Liver (tissue), 9 donors: ENCODE results near the gene CHRNA4. TPM values are rescaled to one million over a fixed set of nuclear protein-coding genes. Genes with fewer than 3 reads are reported as not detected.

Experiments used
- DNase-seq: peaks from one replicate; pipeline ENCODE4 v3.0.0-alpha.2; 2017; ENCODE audit warnings: low spot score
- H3K27ac ChIP-seq, 2 donors: one replicate each; pipeline ENCODE4 v1.7.0; 2013; ENCODE audit warnings: inconsistent platforms in 2 of 2, low read length in 2 of 2, control low read depth in 1 of 2, low read depth in 1 of 2, mild to moderate bottlenecking in 1 of 2
- H3K27me3 ChIP-seq, 4 donors: one replicate each; pipeline versions ENCODE4 v1.6.1 to v1.7.0; 2013; ENCODE audit warnings: low read length in 3 of 4, inconsistent platforms in 1 of 4, mild to moderate bottlenecking in 1 of 4, moderate library complexity in 1 of 4; ENCODE audit not compliant: control insufficient read depth in 4 of 4, insufficient read depth in 4 of 4
- H3K36me3 ChIP-seq, 4 donors: one replicate each; pipeline versions ENCODE4 v1.6.1 to v1.7.0; 2013; ENCODE audit warnings: low read length in 3 of 4, mild to moderate bottlenecking in 3 of 4, low read depth in 1 of 4, moderate library complexity in 1 of 4; ENCODE audit not compliant: control insufficient read depth in 4 of 4, insufficient read depth in 3 of 4
- H3K4me1 ChIP-seq, 4 donors: one replicate each; pipeline versions ENCODE4 v1.6.1 to v1.7.0; 2013; ENCODE audit warnings: low read length in 3 of 4, mild to moderate bottlenecking in 3 of 4, moderate library complexity in 1 of 4; ENCODE audit not compliant: control insufficient read depth in 4 of 4, insufficient read depth in 4 of 4
- H3K4me3 ChIP-seq, 3 donors: one replicate each; pipeline versions ENCODE4 v1.6.1 to v1.7.0; 2013; ENCODE audit warnings: low read length in 3 of 3, control low read depth in 1 of 3, low read depth in 1 of 3, mild to moderate bottlenecking in 1 of 3
- H3K9ac ChIP-seq, 2 donors: one replicate each; pipeline ENCODE4 v1.7.0; 2013; ENCODE audit warnings: low read length in 2 of 2, mild to moderate bottlenecking in 2 of 2, moderate library complexity in 2 of 2, control low read depth in 1 of 2, low read depth in 1 of 2
- H3K9me3 ChIP-seq, 4 donors: one replicate each; pipeline versions ENCODE4 v1.6.1 to v1.7.0; 2013; ENCODE audit warnings: low read length in 3 of 4; ENCODE audit not compliant: control insufficient read depth in 4 of 4
- ATF3 ChIP-seq: IDR thresholded peaks from 2 replicates; pipeline ENCODE4 v1.6.1; 2016; ENCODE audit warnings: antibody characterized with exemption
- EGR1 ChIP-seq, 2 donors: IDR thresholded peaks; 2 replicates each; pipeline ENCODE4 v1.6.1; 2016 to 2018; ENCODE audit warnings: antibody characterized with exemption in 2 of 2, low read depth in 2 of 2
- FOXA1 ChIP-seq: IDR thresholded peaks from 2 replicates; pipeline ENCODE4 v1.6.1; 2016; ENCODE audit warnings: antibody characterized with exemption
- FOXA2 ChIP-seq: IDR thresholded peaks from 2 replicates; pipeline ENCODE4 v1.6.1; 2016; ENCODE audit warnings: antibody characterized with exemption
- GABPA ChIP-seq, 2 donors: IDR thresholded peaks in 1 of 2; conservative IDR thresholded peaks in 1 of 2; 2 replicates each; pipeline ENCODE4 v1.6.1; 2016; ENCODE audit warnings: antibody characterized with exemption in 2 of 2, mild to moderate bottlenecking in 1 of 2, moderate library complexity in 1 of 2
- HNF4A ChIP-seq, 2 donors: conservative IDR thresholded peaks; 2 replicates each; pipeline ENCODE4 v1.6.1; 2016; ENCODE audit warnings: antibody characterized with exemption in 2 of 2, mild to moderate bottlenecking in 2 of 2
- HNF4G ChIP-seq: IDR thresholded peaks from 2 replicates; pipeline ENCODE4 v1.6.1; 2016; ENCODE audit warnings: antibody characterized with exemption
- MAX ChIP-seq: IDR thresholded peaks from 2 replicates; pipeline ENCODE4 v1.6.1; 2016; ENCODE audit warnings: antibody characterized with exemption
- NR2F2 ChIP-seq: IDR thresholded peaks from 2 replicates; pipeline ENCODE4 v1.6.1; 2016; ENCODE audit warnings: antibody characterized with exemption
- RAD21 ChIP-seq, 2 donors: IDR thresholded peaks; 2 replicates each; pipeline ENCODE4 v1.6.1; 2016; ENCODE audit warnings: antibody characterized with exemption in 2 of 2, mild to moderate bottlenecking in 2 of 2
- RXRA ChIP-seq, 2 donors: IDR thresholded peaks; 2 replicates each; pipeline ENCODE4 v1.6.1; 2017 to 2018; ENCODE audit warnings: antibody characterized with exemption in 2 of 2, mild to moderate bottlenecking in 1 of 2
- SP1 ChIP-seq: IDR thresholded peaks from 2 replicates; pipeline ENCODE4 v1.6.1; 2018; ENCODE audit warnings: antibody characterized with exemption, mild to moderate bottlenecking
- TAF1 ChIP-seq: conservative IDR thresholded peaks from 2 replicates; pipeline ENCODE4 v1.6.1; 2016; ENCODE audit warnings: antibody characterized with exemption, mild to moderate bottlenecking
- YY1 ChIP-seq: IDR thresholded peaks from 2 replicates; pipeline ENCODE4 v1.6.1; 2016; ENCODE audit warnings: antibody characterized with exemption, mild to moderate bottlenecking
- WGBS: extraction: QIAGEN DNeasy Blood & Tissue Kit; methylation state at CpG from one replicate; pipeline ENCODE4 v1.1.7; 2013; 5-methylcytosine and 5-hydroxymethylcytosine counted together
- polyA plus RNA-seq, 2 donors: library from polyadenylated mRNA; stranded (reverse) in 1 of 2; unstranded in 1 of 2; fragments of 200-250 nt in 1 of 2; fragments of >200 nt in 1 of 2; fragmentation: Nextera tagmentation in 1 of 2; extraction: Ambion mirVana in 1 of 2; gene quantifications; one replicate each; pipeline versions ENCODE4 v1.2.1 to v1.2.3, GENCODE V29; 2013 to 2015
- total RNA-seq, 2 donors: library from RNA; depleted of rRNA; stranded (reverse); fragments of >200 nt; gene quantifications; one replicate each; pipeline ENCODE4 v1.2.3, GENCODE V29; 2014
- TF ChIP-seq, protein P1 (sequence below): IDR thresholded peaks from 2 replicates; pipeline ENCODE4 v1.6.1; 2016; ENCODE audit warnings: antibody characterized with exemption, mild to moderate bottlenecking
- TF ChIP-seq, protein P2 (sequence below): IDR thresholded peaks from 2 replicates; pipeline ENCODE4 v1.6.1; 2016; ENCODE audit warnings: antibody characterized with exemption
- TF ChIP-seq, protein P3 (sequence below): fragments of 150-350 bp; IDR thresholded peaks from 2 replicates; pipeline ENCODE4 v1.5.1; 2017; ENCODE audit warnings: improper control_type of control experiment, low read depth, low read length; ENCODE audit not compliant: missing input control
- donor health status: healthy.
- donor health status: healthy.
- donor health status: healthy.
- donor health status: healthy.
- donor health status: healthy.

The CHRNA4 gene
- total and polyA plus RNA-seq, 4 donors = 3.2 to 23.3 (median 6.4) TPM; not detected in 1

- no peak for DNase-seq
- Histone ChIP-seq H3K27ac (no peak overlapping the region), H3K4me1 (peaks cover 4 to 5% (median 5%) of the 10 kb centered on the region in 4 donors), H3K9ac (no peak overlapping the region), H3K9me3 (no peaks in the 10 kb centered on the region), H3K36me3 (no peaks in the 10 kb centered on the region), H3K4me3 (no peak overlapping the region), H3K27me3 (peaks cover 0 to 14% (median 4%) of the 10 kb centered on the region in 4 donors)
- TF ChIP-seq, protein P1, sequence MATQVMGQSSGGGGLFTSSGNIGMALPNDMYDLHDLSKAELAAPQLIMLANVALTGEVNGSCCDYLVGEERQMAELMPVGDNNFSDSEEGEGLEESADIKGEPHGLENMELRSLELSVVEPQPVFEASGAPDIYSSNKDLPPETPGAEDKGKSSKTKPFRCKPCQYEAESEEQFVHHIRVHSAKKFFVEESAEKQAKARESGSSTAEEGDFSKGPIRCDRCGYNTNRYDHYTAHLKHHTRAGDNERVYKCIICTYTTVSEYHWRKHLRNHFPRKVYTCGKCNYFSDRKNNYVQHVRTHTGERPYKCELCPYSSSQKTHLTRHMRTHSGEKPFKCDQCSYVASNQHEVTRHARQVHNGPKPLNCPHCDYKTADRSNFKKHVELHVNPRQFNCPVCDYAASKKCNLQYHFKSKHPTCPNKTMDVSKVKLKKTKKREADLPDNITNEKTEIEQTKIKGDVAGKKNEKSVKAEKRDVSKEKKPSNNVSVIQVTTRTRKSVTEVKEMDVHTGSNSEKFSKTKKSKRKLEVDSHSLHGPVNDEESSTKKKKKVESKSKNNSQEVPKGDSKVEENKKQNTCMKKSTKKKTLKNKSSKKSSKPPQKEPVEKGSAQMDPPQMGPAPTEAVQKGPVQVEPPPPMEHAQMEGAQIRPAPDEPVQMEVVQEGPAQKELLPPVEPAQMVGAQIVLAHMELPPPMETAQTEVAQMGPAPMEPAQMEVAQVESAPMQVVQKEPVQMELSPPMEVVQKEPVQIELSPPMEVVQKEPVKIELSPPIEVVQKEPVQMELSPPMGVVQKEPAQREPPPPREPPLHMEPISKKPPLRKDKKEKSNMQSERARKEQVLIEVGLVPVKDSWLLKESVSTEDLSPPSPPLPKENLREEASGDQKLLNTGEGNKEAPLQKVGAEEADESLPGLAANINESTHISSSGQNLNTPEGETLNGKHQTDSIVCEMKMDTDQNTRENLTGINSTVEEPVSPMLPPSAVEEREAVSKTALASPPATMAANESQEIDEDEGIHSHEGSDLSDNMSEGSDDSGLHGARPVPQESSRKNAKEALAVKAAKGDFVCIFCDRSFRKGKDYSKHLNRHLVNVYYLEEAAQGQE = no peak
- TF ChIP-seq TAF1 (no peak), HNF4G (no peak)
- WGBS = 46% methylated on average over 19 of the region's 19 CpGs
These were observed 66.1 kb downstream of the CHRNA4 start for GRCh38 chr20:63295018-63295417.

DNA sequence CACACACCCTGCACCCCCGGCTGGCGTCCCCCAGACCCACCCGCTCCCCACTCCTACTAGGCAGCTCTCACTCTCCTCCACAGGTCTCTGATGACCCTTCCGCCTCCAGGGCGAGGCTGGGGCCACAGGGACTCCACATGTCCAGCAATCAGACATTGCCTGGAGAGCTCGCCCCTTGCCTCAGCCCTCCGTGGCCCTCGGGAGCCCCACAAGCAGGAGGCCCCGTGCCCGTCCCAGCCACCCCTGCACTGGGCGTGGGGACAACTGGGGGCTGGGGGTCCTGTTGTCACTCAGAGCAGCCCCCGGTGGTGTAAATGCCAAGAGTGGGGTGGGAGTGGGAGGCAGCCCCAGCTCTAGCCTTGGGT is 66.6 kb downstream of the CHRNA4 start:
- Histone ChIP-seq H3K4me3 (no peak overlapping the region), H3K9ac (no peak overlapping the region), H3K9me3 (no peaks in the 10 kb centered on the region), H3K4me1 (peaks cover 4 to 5% (median 5%) of the 10 kb centered on the region in 4 donors), H3K27ac (no peak overlapping the region), H3K27me3 (peaks cover 0 to 14% (median 4%) of the 10 kb centered on the region in 4 donors), H3K36me3 (no peaks in the 10 kb centered on the region)
- DNase-seq = no peak
- WGBS = 84% methylated on average over 12 of the region's 12 CpGs
- TF ChIP-seq, protein P1 = no peak
- TF ChIP-seq, protein P2, sequence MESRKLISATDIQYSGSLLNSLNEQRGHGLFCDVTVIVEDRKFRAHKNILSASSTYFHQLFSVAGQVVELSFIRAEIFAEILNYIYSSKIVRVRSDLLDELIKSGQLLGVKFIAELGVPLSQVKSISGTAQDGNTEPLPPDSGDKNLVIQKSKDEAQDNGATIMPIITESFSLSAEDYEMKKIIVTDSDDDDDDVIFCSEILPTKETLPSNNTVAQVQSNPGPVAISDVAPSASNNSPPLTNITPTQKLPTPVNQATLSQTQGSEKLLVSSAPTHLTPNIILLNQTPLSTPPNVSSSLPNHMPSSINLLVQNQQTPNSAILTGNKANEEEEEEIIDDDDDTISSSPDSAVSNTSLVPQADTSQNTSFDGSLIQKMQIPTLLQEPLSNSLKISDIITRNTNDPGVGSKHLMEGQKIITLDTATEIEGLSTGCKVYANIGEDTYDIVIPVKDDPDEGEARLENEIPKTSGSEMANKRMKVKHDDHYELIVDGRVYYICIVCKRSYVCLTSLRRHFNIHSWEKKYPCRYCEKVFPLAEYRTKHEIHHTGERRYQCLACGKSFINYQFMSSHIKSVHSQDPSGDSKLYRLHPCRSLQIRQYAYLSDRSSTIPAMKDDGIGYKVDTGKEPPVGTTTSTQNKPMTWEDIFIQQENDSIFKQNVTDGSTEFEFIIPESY = no peak
- TF ChIP-seq RXRA (IDR thresholded peaks at IDR 0.05) (no peak), FOXA1 (no peak), YY1 (no peak), GABPA (IDR thresholded peaks at IDR 0.05 in 1 of 2, conservative IDR thresholded peaks at IDR 0.05 in 1 of 2) (no peak), ATF3 (no peak), FOXA2 (no peak), HNF4G (no peak), SP1 (no peak), TAF1 (no peak), MAX (no peak), NR2F2 (no peak), HNF4A (conservative IDR thresholded peaks at IDR 0.05) (no peak), RAD21 (IDR thresholded peaks at IDR 0.05) (no peak), EGR1 (IDR thresholded peaks at IDR 0.05; ENCODE audit: low read depth in 2 of 2) (no peak)
- TF ChIP-seq, protein P3, sequence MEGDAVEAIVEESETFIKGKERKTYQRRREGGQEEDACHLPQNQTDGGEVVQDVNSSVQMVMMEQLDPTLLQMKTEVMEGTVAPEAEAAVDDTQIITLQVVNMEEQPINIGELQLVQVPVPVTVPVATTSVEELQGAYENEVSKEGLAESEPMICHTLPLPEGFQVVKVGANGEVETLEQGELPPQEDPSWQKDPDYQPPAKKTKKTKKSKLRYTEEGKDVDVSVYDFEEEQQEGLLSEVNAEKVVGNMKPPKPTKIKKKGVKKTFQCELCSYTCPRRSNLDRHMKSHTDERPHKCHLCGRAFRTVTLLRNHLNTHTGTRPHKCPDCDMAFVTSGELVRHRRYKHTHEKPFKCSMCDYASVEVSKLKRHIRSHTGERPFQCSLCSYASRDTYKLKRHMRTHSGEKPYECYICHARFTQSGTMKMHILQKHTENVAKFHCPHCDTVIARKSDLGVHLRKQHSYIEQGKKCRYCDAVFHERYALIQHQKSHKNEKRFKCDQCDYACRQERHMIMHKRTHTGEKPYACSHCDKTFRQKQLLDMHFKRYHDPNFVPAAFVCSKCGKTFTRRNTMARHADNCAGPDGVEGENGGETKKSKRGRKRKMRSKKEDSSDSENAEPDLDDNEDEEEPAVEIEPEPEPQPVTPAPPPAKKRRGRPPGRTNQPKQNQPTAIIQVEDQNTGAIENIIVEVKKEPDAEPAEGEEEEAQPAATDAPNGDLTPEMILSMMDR = no peak
